Measurements from ENCODE around the gene PTS. TPM values are rescaled to one million over a fixed set of nuclear protein-coding genes. Genes with fewer than 3 reads are reported as not detected.

Gene PTS
- total and polyA plus RNA-seq, 12 donors, result 22.5 to 75.0 (median 27.7) TPM

GRCh38 chr11:112237451-112237850, 11.2 kb downstream of the PTS start:
- intact Hi-C loops (cut with DNase I), result no loop called here

GRCh38 chr11:112238041-112238440, 11.8 kb downstream of the PTS start:
- ATAC-seq (no peak), DNase-seq (no peak)
- Histone ChIP-seq H3K4me3 (no peak overlapping the region), H3K4me1 (peaks cover 0 to 3% (median 0%) of the 10 kb centered on the region in 9 donors), H3K9me3 (no peaks in the 10 kb centered on the region), H3K36me3 (peaks cover 0 to 97% (median 33%) of the 10 kb centered on the region in 9 donors), H3K27me3 (no peaks in the 10 kb centered on the region), H3K27ac (no peak overlapping the region)
- intact Hi-C loops (cut with DNase I), result no loop called here
- no peak for TF ChIP-seq CTCF (IDR thresholded peaks at IDR 0.05)
- 83 to 89% methylated on average over 3 of the region's 3 CpGs for WGBS, 2 donors

More at GRCh38 chr11:112237451-112237850, 11.2 kb downstream of the PTS start:
- ATAC-seq (no peak), DNase-seq (no peak)
- 95 to 98% methylated on average over 4 of the region's 4 CpGs for WGBS, 2 donors
- H3K27me3 ChIP-seq, result no peaks in the 10 kb centered on the region
- H3K9me3 ChIP-seq, result no peaks in the 10 kb centered on the region
- H3K4me3 ChIP-seq, result no peak overlapping the region
- no peak for TF ChIP-seq CTCF (IDR thresholded peaks at IDR 0.05)
- no peak overlapping the region for H3K27ac ChIP-seq
- peaks cover 0 to 94% (median 35%) of the 10 kb centered on the region in 9 donors for H3K36me3 ChIP-seq
- H3K4me1 ChIP-seq, result peaks cover 0 to 3% (median 0%) of the 10 kb centered on the region in 9 donors

- peaks cover 0 to 68% (median 21%) of the 10 kb centered on the region in 9 donors for H3K36me3 ChIP-seq
- H3K27ac ChIP-seq, result no peak overlapping the region
Observed at GRCh38 chr11:112241486-112241885, 15.3 kb downstream of the PTS start.

GRCh38 chr11:112247201-112247600, 21.0 kb downstream of the PTS start:
- Histone ChIP-seq H3K4me3 (no peak overlapping the region), H3K9me3 (no peaks in the 10 kb centered on the region), H3K27me3 (no peaks in the 10 kb centered on the region), H3K36me3 (peaks cover 0 to 15% (median 0%) of the 10 kb centered on the region in 9 donors), H3K4me1 (no peaks in the 10 kb centered on the region), H3K27ac (no peak overlapping the region)
- WGBS, 2 donors, result 76 to 81% methylated on average over 4 of the region's 4 CpGs
- TF ChIP-seq CTCF (IDR thresholded peaks at IDR 0.05), result no peak
- ATAC-seq (no peak), DNase-seq (no peak)
- intact Hi-C loops (cut with DNase I), result no loop called here

More at GRCh38 chr11:112241486-112241885, 15.3 kb downstream of the PTS start:
- Histone ChIP-seq H3K4me3 (no peak overlapping the region), H3K27me3 (no peaks in the 10 kb centered on the region), H3K4me1 (peaks cover 0 to 3% (median 0%) of the 10 kb centered on the region in 9 donors), H3K9me3 (no peaks in the 10 kb centered on the region)
- intact Hi-C loops (cut with DNase I), result no loop called here
- no peak for DNase-seq
- 82 to 90% methylated on average over 3 of the region's 3 CpGs for WGBS, 2 donors
- TF ChIP-seq CTCF (IDR thresholded peaks at IDR 0.05), result no peak
- ATAC-seq, result peak in 4 of 8 donors; percentile 53 to 81 (median 72)

Data from heart right ventricle (tissue), 16 donors.